Parathyroid adenoma (tissue), 2 donors: ENCODE measurements around the gene CDC23.

ENCODE experiments used
- H2AFZ ChIP-seq: fragments of 300-600 bp; sonication (generic); one replicate; pipeline ENCODE4 v1.7.0; 2017; ENCODE audit warnings: antibody characterized with exemption, mild to moderate bottlenecking
- H3K27ac ChIP-seq: fragments of 300-600 bp; sonication (generic); one replicate; pipeline ENCODE4 v1.7.0; 2017
- H3K27me3 ChIP-seq: fragments of 300-600 bp; sonication (generic); one replicate; pipeline ENCODE4 v1.7.0; 2017; ENCODE audit warnings: low read length; ENCODE audit not compliant: control insufficient read depth, insufficient read depth
- H3K36me3 ChIP-seq: fragments of 300-600 bp; sonication (generic); one replicate; pipeline ENCODE4 v1.7.0; 2017; ENCODE audit warnings: low read length; ENCODE audit not compliant: control insufficient read depth, insufficient read depth
- H3K4me1 ChIP-seq: fragments of 300-600 bp; sonication (generic); one replicate; pipeline ENCODE4 v1.7.0; 2017; ENCODE audit warnings: control low read depth
- H3K4me2 ChIP-seq: fragments of 300-600 bp; sonication (generic); one replicate; pipeline ENCODE4 v1.7.0; 2017; ENCODE audit warnings: low read length
- H3K4me3 ChIP-seq: fragments of 300-600 bp; sonication (generic); one replicate; pipeline ENCODE4 v1.7.0; 2017; ENCODE audit warnings: low read depth, low read length
- H3K79me2 ChIP-seq: fragments of 300-600 bp; sonication (generic); one replicate; pipeline ENCODE4 v1.7.0; 2017; ENCODE audit warnings: control low read depth
- H3K9ac ChIP-seq: fragments of 300-600 bp; sonication (generic); one replicate; pipeline ENCODE4 v1.7.0; 2017; ENCODE audit warnings: mild to moderate bottlenecking
- H3K9me3 ChIP-seq: fragments of 300-600 bp; sonication (generic); one replicate; pipeline ENCODE4 v1.7.0; 2017; ENCODE audit warnings: low read length; ENCODE audit not compliant: control insufficient read depth
- CTCF ChIP-seq: fragments of 300-600 bp; sonication (generic); IDR thresholded peaks from one replicate; pipeline ENCODE4 v1.7.0; 2017; ENCODE audit warnings: antibody characterized with exemption, mild to moderate bottlenecking
- donor health status: primary hyperparathyroidism.

Gene CDC23

DNA sequence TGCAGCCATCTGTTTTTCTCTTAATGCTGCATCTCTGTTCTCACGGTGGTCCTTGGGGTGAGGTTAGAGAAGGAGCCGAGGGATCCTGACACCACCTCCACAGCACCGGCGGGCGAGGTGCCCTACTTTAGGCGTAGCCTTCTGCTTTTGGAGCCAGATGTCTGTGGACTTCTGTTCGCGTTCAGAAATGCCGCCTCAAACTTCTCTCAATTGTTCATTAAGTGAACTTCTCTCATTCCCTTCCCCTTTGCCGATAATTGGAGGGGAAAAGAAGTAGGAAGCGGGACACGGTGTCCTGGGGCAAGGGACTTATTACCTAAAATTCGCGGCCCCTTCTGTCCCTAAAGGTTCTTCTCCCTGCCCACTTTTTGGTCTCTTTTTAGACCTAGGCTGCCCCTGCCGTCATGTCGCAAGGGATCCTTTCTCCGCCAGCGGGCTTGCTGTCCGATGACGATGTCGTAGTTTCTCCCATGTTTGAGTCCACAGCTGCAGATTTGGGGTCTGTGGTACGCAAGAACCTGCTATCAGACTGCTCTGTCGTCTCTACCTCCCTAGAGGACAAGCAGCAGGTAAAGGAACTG lies 33.8 kb downstream of the CDC23 start:
- Histone ChIP-seq H3K4me2 (peak overlapping the region; percentile 89), H3K79me2 (peaks cover 11% of the 10 kb centered on the region), H3K36me3 (no peaks in the 10 kb centered on the region), H3K4me1 (no peaks in the 10 kb centered on the region), H3K9me3 (no peaks in the 10 kb centered on the region), H2AFZ (peak overlapping the region; percentile 93), H3K27ac (no peak overlapping the region), H3K4me3 (peak overlapping the region; percentile 80), H3K27me3 (no peaks in the 10 kb centered on the region), H3K9ac (no peak overlapping the region)
- no peak for TF ChIP-seq CTCF

- Histone ChIP-seq H3K27ac (peak within 1 kb of the TSS; percentile 92), H3K9me3 (no peaks in the 10 kb centered on the region), H3K4me1 (no peaks in the 10 kb centered on the region), H2AFZ (peak within 1 kb of the TSS; percentile 93), H3K4me2 (peak within 1 kb of the TSS; percentile 89), H3K4me3 (peak within 1 kb of the TSS; percentile 80), H3K36me3 (no peaks in the 10 kb centered on the region), H3K9ac (peak within 1 kb of the TSS; percentile 4), H3K79me2 (peaks cover 11% of the 10 kb centered on the region), H3K27me3 (no peaks in the 10 kb centered on the region)
- no peak for TF ChIP-seq CTCF
Observed at GRCh38 chr5:138178516-138179276, 34.4 kb downstream of the CDC23 start, which contains the start of the genes BRD8 and KIF20A. Gene BRD8, minus strand, starts transcription at chr5:138178630. Its CDS starts 16 bp downstream, at chr5:138178614. Gene KIF20A, plus strand, starts transcription at chr5:138179112. Its CDS starts 569 bp downstream, at chr5:138179681.

DNA sequence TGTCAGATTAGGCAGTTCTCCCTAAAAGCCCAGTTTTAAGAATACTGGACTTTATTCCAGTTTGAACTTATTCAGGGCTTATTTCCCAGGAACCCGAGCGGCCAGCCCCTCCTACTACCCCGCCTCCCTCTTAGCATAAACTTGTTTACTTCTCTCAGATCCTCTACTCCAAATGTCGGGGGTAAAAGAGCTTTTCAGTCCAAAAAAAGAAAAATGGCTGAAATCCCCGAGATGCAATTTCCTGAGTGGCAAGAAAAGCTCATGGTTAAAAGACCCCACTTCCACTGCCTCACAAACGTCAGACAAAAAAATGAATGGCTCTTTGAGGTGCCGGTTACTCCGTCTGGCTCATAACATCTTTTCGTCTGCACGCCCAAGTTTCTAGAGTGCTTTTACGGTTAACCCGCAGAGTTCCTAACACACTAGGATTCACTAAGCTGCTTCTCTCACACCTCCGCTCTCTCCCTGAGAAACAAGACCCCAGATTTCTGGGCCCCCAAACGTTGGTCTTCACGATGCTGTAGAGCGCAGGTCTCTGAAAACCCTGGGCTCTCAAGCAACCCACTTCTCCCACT lies 35.1 kb downstream of the CDC23 start:
- peak overlapping the region; percentile 80 for H3K4me3 ChIP-seq
- peak overlapping the region; percentile 92 for H3K27ac ChIP-seq
- peak overlapping the region; percentile 93 for H2AFZ ChIP-seq
- no peaks in the 10 kb centered on the region for H3K4me1 ChIP-seq
- peak overlapping the region; percentile 4 for H3K9ac ChIP-seq
- peak overlapping the region; percentile 89 for H3K4me2 ChIP-seq
- no peaks in the 10 kb centered on the region for H3K9me3 ChIP-seq
- no peak for TF ChIP-seq CTCF
- no peaks in the 10 kb centered on the region for H3K36me3 ChIP-seq
- no peaks in the 10 kb centered on the region for H3K27me3 ChIP-seq
- peaks cover 11% of the 10 kb centered on the region for H3K79me2 ChIP-seq

- Histone ChIP-seq H2AFZ (no peak overlapping the region), H3K36me3 (no peaks in the 10 kb centered on the region), H3K9ac (no peak overlapping the region), H3K27ac (no peak overlapping the region), H3K4me2 (no peak overlapping the region), H3K4me1 (no peaks in the 10 kb centered on the region), H3K9me3 (no peaks in the 10 kb centered on the region), H3K79me2 (no peaks in the 10 kb centered on the region), H3K27me3 (no peaks in the 10 kb centered on the region), H3K4me3 (no peak overlapping the region)
- TF ChIP-seq CTCF: no peak
Observed at GRCh38 chr5:138170299-138170698, 42.8 kb downstream of the CDC23 start.
